Stimulated activated CD4-positive, alpha-beta T cell treated with anti-CD3 and anti-CD28 coated beads, Interleukin-1b, Interleukin-23, amount 100 ng/mL, for 48 hours (primary cell): Measurements from ENCODE around the gene PCSK9.
A peak's percentile ranks its signal among the peaks of the same experiment; 100 is the strongest.

Experiments
- DNase-seq: peaks from one replicate; pipeline ENCODE4 v3.0.0-alpha.2; 2020

The PCSK9 gene

GRCh38 chr1:55039342-55040082 lies at the start of gene PCSK9:
PCSK9 (plus strand) TSS chr1:55039548; CDS start chr1:55039838, 290 bp downstream.
- no peak for DNase-seq

GRCh38 chr1:54989968-54990810 lies 49.2 kb upstream of the PCSK9 start:
- DNase-seq, result no peak

- no peak for DNase-seq
Observed at GRCh38 chr1:54990916-54991315, 48.4 kb upstream of the PCSK9 start.

GRCh38 chr1:54991939-54992338 lies 47.4 kb upstream of the PCSK9 start:
- no peak for DNase-seq

- no peak for DNase-seq
Observed at GRCh38 chr1:54993140-54993539, 46.2 kb upstream of the PCSK9 start.

- no peak for DNase-seq
Observed at GRCh38 chr1:54994355-54994990, 44.9 kb upstream of the PCSK9 start.

GRCh38 chr1:54995013-54995760 lies 44.2 kb upstream of the PCSK9 start:
- no peak for DNase-seq

- peak; percentile 26 for DNase-seq
Observed at GRCh38 chr1:54995835-54996234, 43.5 kb upstream of the PCSK9 start.

GRCh38 chr1:54996359-54996868 lies 42.9 kb upstream of the PCSK9 start:
- peak; percentile 85 for DNase-seq

GRCh38 chr1:54996869-54997710 lies 42.3 kb upstream of the PCSK9 start:
- no peak for DNase-seq

GRCh38 chr1:54997711-54997986 lies 41.7 kb upstream of the PCSK9 start:
- no peak for DNase-seq

GRCh38 chr1:54998100-54998499 lies 41.2 kb upstream of the PCSK9 start:
- DNase-seq, result no peak

- no peak for DNase-seq
Observed at GRCh38 chr1:54998677-54999076, 40.7 kb upstream of the PCSK9 start, which contains the start of gene BSND. BSND (plus strand) TSS chr1:54998933; CDS start chr1:54999187, 254 bp downstream.

GRCh38 chr1:55000110-55001085 lies 39.0 kb upstream of the PCSK9 start:
- DNase-seq, result no peak

GRCh38 chr1:55001311-55001710 lies 38.0 kb upstream of the PCSK9 start:
- DNase-seq, result no peak

GRCh38 chr1:55002686-55003085 lies 36.7 kb upstream of the PCSK9 start:
- no peak for DNase-seq

GRCh38 chr1:55005351-55006140 lies 33.8 kb upstream of the PCSK9 start:
- DNase-seq, result no peak

GRCh38 chr1:55006931-55007330 lies 32.4 kb upstream of the PCSK9 start:
- no peak for DNase-seq

GRCh38 chr1:55007625-55008024 lies 31.7 kb upstream of the PCSK9 start:
- DNase-seq, result no peak
